Ovary (tissue), 9 donors: ENCODE data around the gene SLC1A7. TPM values are rescaled to one million over a fixed set of nuclear protein-coding genes. Genes with fewer than 3 reads are reported as not detected.

Experiments used
- DNase-seq, 5 donors: peaks; one replicate each; pipeline ENCODE4 v3.0.0-alpha.2; 2019 to 2020
- H3K27ac ChIP-seq, 2 donors: fragments of 200-600 bp; one replicate each; pipeline versions ENCODE4 v1.5.1 to v1.8.0; 2019 to 2022
- H3K27me3 ChIP-seq: fragments of 200-600 bp; one replicate; pipeline ENCODE4 v1.8.0; 2022
- H3K36me3 ChIP-seq: fragments of 200-600 bp; sonication (generic); one replicate; pipeline ENCODE4 v1.5.1; 2019
- H3K4me1 ChIP-seq: one replicate; pipeline ENCODE4 v1.8.1; 2013; ENCODE audit warnings: mild to moderate bottlenecking, moderate library complexity; ENCODE audit not compliant: insufficient read depth
- H3K4me3 ChIP-seq: fragments of 200-600 bp; sonication (generic); one replicate; pipeline ENCODE4 v1.5.1; 2017
- H3K9me3 ChIP-seq, 2 donors: fragments of 200-600 bp in 1 of 2; sonication (generic) in 1 of 2; one replicate each; pipeline versions ENCODE4 v1.5.1 to v1.8.1; 2013 to 2019; ENCODE audit warnings: mild to moderate bottlenecking in 1 of 2, moderate library complexity in 1 of 2
- CTCF ChIP-seq, 3 donors: fragments of 450-650 bp in 2 of 3; fragments of 200-600 bp in 1 of 3; IDR thresholded peaks; one replicate each; pipeline versions ENCODE4 v1.5.1 to v1.8.0; 2016 to 2022; ENCODE audit warnings: antibody characterized with exemption in 3 of 3, mild to moderate bottlenecking in 1 of 3
- EP300 ChIP-seq: sonication (generic); formaldehyde crosslinking; IDR thresholded peaks from one replicate; pipeline ENCODE4 v1.6.1; 2017; ENCODE audit warnings: antibody characterized with exemption
- POLR2A ChIP-seq: fragments of 450-650 bp; IDR thresholded peaks from one replicate; pipeline ENCODE4 v1.6.1; 2017; ENCODE audit warnings: antibody characterized with exemption, mild to moderate bottlenecking, moderate library complexity
- WGBS, 3 donors: extraction: QIAGEN DNeasy Blood & Tissue Kit in 1 of 3; methylation state at CpG; one replicate each; pipeline versions ENCODE4 v1.1.5 to v1.1.7; 2013 to 2017; 5-methylcytosine and 5-hydroxymethylcytosine counted together
- intact Hi-C, 4 donors: fragments of 100-400 bp; cut with DNase I; formaldehyde crosslinking; loops; one replicate each; pipeline versions ENCODE4 v1.11.0 to v1.15.1; 2022 to 2023
- polyA plus RNA-seq, 2 donors: library from polyadenylated mRNA; stranded (reverse); fragments of 200-250 nt in 1 of 2; fragments of 350-450 nt in 1 of 2; fragmentation: Illumina TruSeq in 1 of 2; extraction: RNeasy Lipid Tissue Mini Kit (QIAGEN cat#74804) in 1 of 2; gene quantifications; one replicate each; pipeline ENCODE4 v1.2.3, GENCODE V29; 2013 to 2014
- total RNA-seq, 7 donors: library from RNA; depleted of rRNA in 2 of 7; stranded (reverse); fragments of >200 nt in 2 of 7; fragmentation: NEBNext Ultra II Directional in 3 of 7; extraction: Animal tissue kit (Norgen Biotek cat#: 25700) in 3 of 7; gene quantifications; one replicate each; pipeline versions ENCODE4 v1.1.0 to v1.2.4, GENCODE V29; 2016 to 2023
- donor health status: DM: no; HTN: no; CAD: no; lungs with moderate emphysema.
- donor health status: DM: no; HTN: no; CAD: no.
- donor health status: Bipolar disorder and iron deficiency.
- donor health status: DM: yes; HTN: yes; CAD: no.
- donor health status: DM: no; HTN: no; CAD: no.
- donor health status: DM: yes; HTN: yes; CAD: no.

The SLC1A7 gene
- total and polyA plus RNA-seq, 9 donors: 0.25 to 0.28 TPM; not detected in 7

GRCh38 chr1:53092659-53093450 lies 49.6 kb downstream of the SLC1A7 start:
- WGBS, 3 donors: 89 to 90% (median 90%) methylated on average over 33 of the region's 33 CpGs
- H3K27ac ChIP-seq: no peak overlapping the region
- intact Hi-C loops: no loop called here

GRCh38 chr1:53091841-53092645 lies 50.4 kb downstream of the SLC1A7 start:
- WGBS, 3 donors: 84 to 89% (median 87%) methylated on average over 24 to 26 of the region's 26 CpGs
- intact Hi-C loops: no loop called here
- Histone ChIP-seq H3K27me3 (no peaks in the 10 kb centered on the region), H3K4me1 (peaks cover 4% of the 10 kb centered on the region), H3K4me3 (no peak overlapping the region), H3K36me3 (no peaks in the 10 kb centered on the region), H3K9me3 (no peaks in the 10 kb centered on the region), H3K27ac (no peak overlapping the region)
- no peak for DNase-seq
- TF ChIP-seq POLR2A (no peak), CTCF (IDR thresholded peaks at IDR 0.05) (no peak), EP300 (no peak)

More at GRCh38 chr1:53092659-53093450, 49.6 kb downstream of the SLC1A7 start:
- peaks cover 4% of the 10 kb centered on the region for H3K4me1 ChIP-seq
- DNase-seq: no peak
- no peaks in the 10 kb centered on the region for H3K27me3 ChIP-seq
- H3K9me3 ChIP-seq: no peaks in the 10 kb centered on the region
- H3K36me3 ChIP-seq: no peaks in the 10 kb centered on the region
- TF ChIP-seq CTCF (IDR thresholded peaks at IDR 0.05) (no peak), EP300 (no peak), POLR2A (no peak)
- H3K4me3 ChIP-seq: no peak overlapping the region

GRCh38 chr1:53090227-53091147 lies 52.0 kb downstream of the SLC1A7 start:
- intact Hi-C loops: no loop called here
- H3K9me3 ChIP-seq: no peaks in the 10 kb centered on the region
- peaks cover 4% of the 10 kb centered on the region for H3K4me1 ChIP-seq
- DNase-seq: no peak
- H3K4me3 ChIP-seq: no peak overlapping the region
- no peaks in the 10 kb centered on the region for H3K27me3 ChIP-seq
- 83 to 91% (median 85%) methylated on average over 30 to 37 of the region's 37 CpGs for WGBS, 3 donors
- no peak for TF ChIP-seq EP300
- TF ChIP-seq CTCF (IDR thresholded peaks at IDR 0.05): no peak
- TF ChIP-seq POLR2A: no peak
- H3K36me3 ChIP-seq: no peaks in the 10 kb centered on the region
- H3K27ac ChIP-seq: no peak overlapping the region
